Activated CD8-positive, alpha-beta memory T cell treated with anti-CD3 and anti-CD28 coated beads for 24 hours (primary cell): ENCODE results near the gene CHAMP1.
"Not testable (repeated sequence)": the region's sequence is repeated elsewhere in the genome, so short reads cannot be mapped to it uniquely, and the experiment has no call there.

Source experiments
- DNase-seq: peaks from one replicate; pipeline ENCODE4 v3.0.0-alpha.2; 2020

The CHAMP1 gene

DNA sequence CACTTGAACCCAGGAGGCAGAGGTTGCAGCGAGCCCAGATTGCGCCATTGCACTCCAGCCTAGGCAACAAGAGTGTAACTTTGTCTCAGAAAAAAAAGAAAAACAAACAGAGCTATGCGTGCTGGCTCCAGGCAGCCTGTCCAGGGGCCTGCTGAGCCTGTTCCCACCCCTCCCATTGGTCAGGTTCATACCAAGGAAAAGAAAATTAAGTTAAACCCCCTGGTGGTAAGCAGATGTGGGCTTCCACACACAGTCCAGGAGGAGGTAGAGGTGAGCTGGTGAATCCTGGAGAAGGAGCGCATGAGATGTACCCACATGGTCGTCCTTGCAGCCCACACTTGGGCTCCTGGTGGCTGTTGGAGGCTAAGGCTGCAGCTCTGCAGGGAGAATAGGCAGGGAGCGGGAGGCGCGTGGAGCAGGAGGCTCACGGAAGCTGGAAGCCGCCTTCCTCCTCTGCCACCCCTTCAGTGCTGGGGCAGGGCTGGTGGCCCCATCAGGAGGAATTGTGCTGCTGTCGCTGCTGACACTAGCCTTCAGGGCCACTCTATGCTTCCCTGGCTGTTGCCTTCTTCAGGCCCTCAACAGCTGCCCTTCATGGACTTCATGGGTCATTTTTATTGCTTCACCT, 10.5 kb upstream of the CHAMP1 start:
- no peak for DNase-seq

DNA sequence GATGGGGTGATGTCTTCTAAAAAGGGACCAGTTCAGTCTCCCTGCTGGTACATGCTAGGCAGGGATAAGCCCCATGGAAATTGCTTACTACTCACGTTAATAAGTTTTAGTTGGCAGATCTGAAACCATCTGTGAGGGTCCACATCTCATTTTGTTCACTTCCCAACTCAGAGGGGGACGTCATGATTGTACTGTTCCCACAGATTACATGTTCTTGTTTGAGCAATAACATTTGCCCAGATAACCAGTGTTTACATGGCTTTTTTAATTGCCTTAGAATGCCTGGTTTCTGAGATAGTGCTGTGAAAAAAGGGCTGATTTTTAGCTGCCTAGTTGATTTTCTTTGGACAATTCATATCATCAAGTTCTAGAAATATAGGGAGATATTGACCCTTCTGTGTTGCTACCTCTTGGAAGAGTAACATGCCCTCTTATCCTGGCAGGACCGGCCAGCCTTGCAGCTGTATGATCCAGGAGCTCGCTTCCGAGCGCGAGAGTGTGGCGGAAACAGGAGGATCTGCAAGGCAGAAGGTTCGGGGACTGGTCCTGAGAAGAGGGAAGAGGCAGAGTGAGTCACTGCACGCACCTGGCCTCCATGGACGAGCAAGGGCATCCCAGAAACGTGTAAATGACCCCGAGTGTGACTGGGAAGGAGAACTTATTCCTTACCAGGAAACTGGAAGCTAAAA, 9.8 kb upstream of the CHAMP1 start:
- DNase-seq = no peak

DNA sequence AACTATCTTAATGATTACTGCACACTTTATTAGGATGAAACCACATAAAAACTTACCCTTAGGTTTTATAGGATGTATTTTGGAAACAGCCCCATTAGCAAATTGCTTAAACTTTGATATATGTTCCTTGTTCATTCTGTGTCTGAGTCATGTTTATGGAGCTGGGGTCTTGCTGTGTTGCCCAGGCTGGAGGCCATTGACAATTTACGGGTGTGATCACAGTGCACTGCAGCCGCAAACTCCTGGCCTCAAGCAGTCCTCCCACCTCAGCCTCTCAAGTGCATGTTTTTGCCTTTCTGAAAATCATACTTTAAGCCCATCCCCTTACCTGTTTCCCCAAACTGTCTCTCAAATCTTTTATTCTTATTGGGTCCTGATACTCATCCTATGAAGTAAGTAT, 5.2 kb upstream of the CHAMP1 start:
- no peak for DNase-seq

DNA sequence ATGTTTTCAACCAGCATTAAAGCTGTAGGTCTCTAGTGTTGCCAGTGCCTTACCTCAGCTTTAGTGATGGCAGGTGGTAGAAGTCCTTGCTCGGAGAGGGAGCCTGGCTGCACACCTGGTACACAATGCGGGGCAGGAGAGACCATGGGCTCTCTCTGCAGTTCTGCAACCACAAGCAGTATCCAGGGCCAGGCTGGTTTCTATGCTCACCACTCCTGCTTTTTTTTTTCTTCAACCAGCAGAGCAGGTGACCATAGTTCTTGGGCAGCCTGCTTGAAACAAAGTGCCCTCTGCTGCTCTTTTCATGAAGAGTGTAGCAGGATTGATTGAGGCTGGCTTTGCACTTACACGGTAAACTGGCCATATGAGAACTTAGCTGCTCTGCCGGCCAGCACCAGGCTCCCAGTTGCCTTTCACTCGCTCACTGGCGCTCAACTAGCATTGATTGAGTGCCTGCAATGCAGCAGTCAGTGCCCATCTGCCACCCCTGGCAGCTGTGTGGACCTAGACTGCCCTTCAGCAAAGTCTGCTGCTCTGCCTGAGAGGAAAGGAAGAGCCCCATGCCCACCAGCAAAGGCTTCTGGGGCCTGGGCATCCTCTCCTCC, 4.4 kb upstream of the CHAMP1 start:
- DNase-seq = no peak

DNA sequence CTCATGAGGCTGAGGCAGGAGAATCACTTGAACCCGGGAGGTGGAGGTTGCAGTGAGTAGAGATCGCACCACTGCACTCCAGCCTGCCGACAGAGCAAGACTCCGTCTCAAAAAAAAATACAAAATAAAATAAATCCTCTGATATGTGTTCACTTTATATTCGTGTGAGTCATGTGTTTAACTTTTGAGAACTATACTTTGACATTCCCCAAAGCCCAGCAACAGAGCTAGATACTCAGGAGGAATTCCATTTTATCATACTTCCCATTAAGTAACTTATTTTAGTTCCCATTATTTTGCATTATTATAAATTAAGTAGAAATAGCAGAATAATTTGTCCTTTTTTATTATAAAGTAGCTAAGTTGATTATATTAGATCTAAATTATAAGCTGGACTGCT, 3.3 kb upstream of the CHAMP1 start:
- no peak for DNase-seq

DNA sequence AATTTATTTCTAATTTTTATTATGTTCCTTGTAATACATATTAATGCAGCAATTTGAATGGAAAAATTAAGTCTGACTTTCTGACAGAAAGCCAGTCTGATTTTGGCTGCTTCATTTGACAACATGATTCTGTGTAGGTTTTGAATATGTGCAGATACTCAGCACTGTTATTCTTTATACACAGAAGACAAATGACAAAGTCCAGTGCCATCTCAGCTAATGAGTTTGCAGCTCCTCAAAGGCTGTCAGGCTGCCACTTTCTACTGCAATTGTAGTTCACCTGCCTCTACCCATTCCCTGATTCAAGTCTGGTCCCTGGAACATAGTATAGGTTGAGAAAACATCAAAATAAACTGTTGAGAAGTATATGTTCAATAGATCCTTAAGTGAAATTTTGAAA, 2.9 kb upstream of the CHAMP1 start:
- no peak for DNase-seq

DNA sequence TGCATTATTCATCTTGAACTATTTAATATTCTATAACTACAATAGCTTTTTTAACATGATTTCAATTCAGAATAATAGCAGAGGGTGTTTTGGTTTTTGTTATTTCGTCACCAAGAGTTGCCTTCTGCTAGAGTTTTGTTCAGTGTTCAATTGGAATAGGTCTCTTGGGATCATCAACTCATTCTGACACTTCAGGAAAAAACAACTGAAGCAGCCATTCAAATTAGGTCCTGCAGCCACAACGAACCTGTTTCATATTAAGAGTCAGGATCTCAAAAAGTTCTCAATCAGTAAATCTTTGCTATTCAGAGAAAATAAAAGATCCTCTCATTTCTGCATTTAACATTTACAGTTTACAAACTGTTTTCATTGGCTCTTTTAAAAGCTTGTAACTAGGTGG, 2.4 kb upstream of the CHAMP1 start:
- no peak for DNase-seq

DNA sequence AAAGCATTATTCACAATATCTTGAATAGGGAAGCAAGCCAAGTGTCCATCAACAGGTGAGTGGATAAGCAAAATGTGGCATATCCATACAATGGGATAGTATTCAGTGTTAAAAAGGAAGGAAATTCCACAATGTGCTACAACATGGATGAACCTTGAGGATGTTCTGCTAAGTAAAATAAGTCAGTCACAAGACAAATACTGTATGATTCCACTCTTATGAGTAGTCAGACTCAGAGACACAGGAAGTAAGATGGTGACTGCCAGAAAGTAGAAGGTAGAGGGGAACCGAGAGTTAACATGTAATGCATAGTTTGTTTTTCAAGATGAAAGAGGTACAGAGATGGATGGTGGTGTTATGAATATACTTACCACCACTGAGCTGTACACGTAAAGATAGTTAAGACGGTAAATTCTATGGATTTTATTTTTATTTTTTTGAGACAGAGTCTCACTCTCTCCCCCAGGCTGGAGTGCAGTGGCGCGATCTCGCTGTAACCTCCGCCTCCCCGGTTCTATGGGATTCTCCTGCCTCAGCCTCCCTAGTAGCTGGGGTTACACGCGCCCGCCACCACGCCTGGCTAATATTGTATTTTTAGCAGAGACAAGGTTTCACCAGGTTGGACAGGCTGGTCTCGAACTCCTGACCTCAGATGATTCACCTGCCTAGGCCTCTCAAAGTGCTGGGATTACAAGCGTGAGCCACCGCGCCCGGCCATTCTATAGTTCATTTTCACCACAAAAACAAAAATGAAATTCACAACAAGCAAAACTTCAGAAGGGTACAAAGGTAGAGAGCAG, 1.0 kb upstream of the CHAMP1 start:
- DNase-seq = peak; percentile 67

DNA sequence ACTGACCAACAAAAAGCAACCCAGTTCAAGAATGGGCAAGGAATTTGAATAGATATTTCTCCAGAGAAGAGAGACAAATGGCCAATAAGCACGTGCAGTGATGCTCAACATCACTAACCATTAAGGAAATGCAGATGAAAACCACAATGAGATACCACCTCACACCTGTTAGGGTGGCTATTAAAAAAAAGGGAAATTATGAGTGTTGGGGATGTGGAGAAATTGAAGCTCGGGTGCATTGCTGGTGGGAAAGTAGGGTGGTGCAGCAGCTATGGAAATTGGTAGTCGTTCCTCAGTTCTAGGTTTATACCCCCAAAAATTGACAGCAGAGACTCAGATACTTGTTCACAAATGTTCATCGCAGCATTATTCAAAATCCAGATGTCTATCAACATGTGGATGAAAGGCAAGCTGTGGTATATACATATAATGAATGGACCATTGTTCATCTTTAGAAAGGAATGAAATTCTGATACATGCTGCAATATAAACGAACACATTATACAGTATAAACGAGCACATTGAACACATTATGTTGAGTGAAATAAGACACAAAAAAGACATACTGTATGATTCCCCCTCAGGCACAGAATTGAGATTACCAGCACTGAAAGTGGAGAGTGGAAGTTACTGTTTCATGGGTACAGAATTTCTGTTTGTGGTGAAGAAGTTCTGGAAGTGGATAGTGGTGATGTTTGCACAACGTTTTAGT, 927 bp downstream of the CHAMP1 start:
- DNase-seq = no peak

DNA sequence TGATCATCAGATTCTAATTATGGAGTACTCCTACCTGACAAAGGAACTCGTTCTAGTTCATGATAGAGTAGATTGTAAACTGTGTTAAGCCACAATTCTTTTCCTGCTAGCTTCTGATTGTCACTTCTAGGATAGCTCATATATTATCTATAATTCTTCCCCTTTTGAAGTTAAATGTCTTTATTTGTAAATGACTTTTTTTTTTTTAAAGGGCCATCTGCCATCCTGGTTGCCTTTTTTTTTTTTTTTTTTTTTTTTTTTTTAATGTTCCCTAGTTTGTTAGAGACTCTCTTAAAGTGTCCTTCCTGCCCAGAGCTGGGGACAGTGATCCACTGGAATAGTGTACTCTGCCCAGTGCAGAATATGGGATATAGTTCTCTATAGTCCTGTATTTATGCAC, 4.3 kb downstream of the CHAMP1 start:
- no peak for DNase-seq

DNA sequence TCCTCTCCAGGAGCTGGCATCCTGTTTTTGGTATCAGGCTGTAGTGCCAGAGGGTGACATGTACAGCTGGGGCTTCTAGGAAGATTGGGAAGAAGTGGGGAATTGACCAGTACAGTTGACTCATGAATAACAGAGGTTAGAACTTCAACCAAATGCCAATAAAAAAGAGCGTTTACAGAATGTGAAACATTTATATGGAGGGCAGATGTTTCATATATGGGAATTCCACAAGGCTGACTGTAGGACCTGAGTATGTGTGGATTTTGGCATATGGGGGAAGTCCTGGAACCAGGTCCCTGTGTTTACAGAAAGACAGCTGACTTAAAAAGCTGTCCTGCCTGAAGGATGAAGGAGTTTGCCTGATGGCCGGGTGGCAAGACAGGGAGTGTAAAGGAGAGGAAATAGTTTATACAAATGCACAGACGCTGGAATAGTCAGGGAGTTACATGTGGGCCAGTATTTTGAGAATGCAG, 5.2 kb downstream of the CHAMP1 start:
- DNase-seq = no peak

DNA sequence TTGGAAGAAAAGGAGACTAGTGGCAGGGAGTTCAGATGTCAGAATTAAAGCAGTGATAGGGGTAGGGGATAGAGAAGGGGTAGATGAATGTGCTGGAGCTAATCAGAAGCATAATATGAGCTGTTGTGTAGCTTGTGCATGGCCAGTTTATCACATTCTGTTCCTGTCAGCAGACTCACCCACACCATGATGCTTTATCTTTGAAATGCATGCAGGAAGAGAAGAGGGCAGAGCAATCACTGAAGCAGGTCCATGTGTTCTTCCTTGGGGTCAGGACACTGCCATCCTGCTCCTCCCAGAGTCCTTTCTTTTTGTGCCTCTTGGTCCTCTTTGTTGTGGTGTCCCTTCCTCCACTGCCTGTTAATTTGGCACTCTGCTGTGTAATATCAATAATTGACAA, 5.8 kb downstream of the CHAMP1 start:
- DNase-seq = no peak

DNA sequence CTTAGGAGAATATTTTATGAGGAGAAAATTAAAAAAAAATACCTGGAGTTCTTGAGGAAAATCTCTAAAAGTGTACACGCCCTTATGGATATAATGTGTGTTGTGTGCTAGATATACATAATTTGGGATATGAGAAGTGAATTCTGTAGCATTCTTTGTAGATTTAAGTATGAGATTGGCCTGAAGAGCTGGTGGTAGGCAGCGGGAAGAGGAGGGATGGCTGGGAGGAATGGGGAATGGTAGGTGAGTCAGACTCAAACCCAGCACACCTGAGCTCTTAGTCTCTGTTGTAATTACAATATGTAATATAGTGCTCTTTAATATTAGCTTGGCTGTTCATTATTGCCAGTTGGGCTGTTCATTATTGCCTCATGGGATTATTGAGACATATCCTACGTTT, 7.0 kb downstream of the CHAMP1 start:
- no peak for DNase-seq

DNA sequence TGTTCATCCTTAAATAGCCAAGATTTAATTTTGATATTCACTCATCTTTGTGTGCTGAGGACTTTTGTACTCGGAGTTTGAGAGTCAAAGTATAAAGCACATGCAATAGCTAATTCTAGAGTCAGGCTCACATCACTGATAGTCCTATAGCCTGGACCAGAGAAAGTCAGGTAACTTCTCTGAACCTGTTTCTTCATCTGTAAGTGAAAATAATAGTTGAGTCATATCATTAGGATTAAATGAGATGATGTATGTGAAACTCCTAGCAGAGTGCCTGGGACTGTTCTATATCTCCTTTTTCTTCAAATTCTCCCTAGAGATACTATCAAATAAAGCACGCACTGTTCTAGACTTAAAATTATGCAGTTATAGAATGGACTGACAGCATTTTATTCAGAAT, 9.0 kb downstream of the CHAMP1 start:
- no peak for DNase-seq

DNA sequence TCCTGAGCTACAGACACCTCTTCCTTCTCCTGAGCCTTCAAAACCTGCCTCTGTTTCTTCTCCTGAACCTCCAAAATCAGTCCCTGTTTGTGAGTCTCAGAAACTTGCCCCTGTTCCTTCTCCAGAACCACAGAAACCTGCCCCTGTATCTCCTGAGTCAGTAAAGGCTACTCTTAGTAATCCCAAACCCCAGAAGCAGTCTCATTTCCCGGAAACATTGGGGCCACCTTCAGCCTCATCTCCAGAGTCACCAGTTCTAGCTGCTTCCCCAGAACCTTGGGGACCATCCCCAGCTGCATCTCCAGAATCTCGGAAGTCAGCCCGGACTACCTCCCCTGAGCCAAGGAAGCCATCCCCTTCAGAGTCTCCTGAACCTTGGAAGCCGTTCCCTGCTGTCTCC, 10.0 kb downstream of the CHAMP1 start:
- DNase-seq = no peak

DNA sequence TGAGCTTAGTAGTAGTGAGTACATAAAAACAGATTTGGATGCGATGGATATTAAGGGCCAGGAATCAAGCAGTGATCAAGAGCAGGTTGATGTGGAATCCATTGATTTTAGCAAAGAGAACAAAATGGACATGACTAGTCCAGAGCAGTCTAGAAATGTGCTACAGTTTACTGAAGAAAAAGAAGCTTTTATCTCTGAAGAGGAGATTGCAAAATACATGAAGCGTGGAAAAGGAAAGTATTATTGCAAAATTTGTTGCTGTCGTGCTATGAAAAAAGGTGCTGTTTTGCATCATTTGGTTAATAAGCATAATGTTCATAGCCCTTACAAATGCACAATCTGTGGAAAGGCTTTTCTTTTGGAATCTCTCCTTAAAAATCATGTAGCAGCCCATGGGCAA, 11.4 kb downstream of the CHAMP1 start:
- no peak for DNase-seq

DNA sequence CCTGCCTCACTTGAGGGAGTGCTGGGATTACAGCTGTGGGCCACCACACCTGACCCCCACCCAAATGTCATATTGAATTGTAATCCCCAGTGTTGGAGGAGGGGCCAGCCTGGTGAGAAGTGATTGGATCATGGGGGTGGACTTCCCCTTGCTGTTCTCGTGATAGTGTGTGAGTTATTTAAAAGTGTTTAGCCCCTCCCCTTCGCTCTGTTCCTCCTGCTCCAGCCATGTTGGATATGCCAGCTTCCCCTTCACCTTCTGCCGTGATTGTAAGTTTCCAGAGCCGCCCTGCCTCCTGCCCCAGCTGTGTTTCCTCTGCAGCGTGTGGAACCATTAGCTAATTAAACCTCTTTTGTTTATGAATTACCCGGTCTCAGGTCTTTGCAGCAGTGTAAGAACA, 13.7 kb downstream of the CHAMP1 start:
- no peak for DNase-seq

DNA sequence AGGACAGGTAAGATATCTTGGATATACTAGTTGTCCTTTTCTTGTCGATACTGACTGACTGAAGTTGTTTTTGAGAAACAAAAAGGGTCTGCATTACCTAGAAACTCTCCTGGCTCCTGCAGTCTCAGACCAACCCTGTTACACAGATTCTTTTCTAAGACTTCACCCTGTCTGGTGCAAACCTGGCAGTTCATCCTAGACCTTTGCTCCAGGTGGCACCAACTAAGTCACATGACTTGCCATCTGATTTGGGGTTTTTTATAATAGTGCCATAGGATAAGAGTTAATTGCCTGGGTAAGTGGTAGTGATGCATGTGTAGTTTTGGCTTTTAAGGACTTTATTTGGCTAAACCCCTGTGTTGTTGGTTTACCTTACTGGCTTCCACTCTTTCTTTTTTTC, 14.3 kb downstream of the CHAMP1 start:
- DNase-seq = no peak

DNA sequence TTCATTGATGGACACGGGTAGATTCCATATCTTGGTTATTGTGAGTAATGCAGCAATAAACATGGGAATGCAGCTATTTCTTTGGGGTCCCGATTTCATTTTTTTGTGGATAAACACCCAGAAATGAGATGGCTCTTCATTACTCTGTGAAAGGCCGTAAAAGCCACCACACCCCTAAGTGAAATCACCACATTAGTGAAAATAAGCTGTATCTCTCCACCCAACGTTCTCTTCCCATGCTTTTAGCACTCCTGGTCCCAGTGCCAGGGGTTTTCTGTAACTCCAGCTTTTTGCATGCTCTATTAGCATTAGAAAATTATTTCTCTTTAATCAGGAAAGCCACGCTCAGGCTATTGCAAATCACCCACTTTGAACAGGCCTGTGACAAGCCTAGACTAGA, 15.8 kb downstream of the CHAMP1 start:
- no peak for DNase-seq

DNA sequence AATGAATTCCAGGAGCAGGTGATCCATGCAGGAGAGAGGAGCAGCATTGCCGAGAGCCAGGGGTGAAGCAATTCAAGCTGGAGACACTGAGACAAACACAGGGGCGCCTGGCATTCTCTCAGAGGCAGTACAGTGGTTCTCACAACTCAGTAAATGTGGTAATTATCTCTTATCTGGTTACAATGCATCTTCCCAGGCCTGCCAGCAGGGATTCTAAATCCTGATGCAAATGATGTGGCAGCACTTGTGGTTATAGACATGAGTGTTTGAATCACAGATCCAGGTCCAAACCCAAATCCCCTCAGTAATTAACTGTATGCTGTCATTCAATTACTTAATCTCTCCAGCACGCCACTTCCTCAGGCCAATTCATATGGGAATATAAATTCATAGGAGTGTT, 19.6 kb downstream of the CHAMP1 start:
- DNase-seq = not testable (repeated sequence)

DNA sequence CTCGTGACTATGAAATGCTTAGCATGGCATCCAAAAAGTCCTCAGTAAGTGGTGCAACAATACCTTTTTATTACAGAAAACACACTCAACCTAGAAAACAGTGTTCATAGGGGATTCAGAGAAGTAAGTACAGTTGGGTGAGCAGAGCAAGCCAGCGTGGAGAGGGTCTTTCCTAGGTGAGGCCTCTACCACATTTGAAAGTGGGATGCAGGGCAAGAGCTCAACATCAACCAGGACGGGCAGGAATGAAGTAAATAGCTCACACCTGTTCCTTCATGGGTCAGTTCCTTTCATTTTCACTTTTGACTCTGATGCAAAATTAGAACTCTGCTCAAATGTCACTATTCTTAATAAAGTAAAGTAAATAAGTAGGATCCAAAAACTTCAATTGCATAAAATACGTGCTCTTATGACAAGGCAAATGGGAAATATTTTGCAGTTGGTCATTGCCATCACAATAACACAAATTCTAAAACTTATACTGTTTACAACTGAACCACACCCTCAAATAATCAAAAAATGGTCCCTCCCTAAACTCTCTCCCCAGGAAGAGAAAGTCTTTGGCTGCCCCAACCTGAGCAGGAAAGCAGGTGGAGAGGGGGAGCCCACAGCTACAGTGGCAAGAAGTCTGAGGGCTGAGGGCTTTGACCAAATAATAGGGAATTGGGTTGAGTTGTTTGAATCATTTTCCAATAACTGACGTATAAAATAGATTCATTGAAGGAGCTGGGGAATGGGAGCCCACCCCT, 20.2 kb downstream of the CHAMP1 start:
- DNase-seq = no peak

DNA sequence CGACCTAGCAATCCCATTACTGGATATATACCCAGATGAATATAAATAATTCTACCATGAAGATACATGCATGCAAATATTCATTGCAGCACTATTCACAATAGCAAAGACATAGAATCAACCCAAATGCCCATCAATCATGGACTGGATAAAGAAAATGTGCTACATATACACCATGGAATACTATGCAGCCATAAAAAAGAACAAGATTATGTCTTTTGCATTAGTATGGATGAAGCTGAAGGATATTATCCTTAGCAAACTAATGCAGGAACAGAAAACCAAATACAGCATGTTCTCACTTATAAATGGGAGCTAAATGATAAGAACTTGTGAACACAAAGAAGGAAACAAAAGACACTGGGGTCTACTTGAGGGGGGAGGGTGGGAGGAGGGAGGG, 22.2 kb downstream of the CHAMP1 start:
- not testable (repeated sequence) for DNase-seq
